HepG2 (cell line): ENCODE results near the gene FIBP. TPM values are rescaled to one million over a fixed set of nuclear protein-coding genes. Genes with fewer than 3 reads are reported as not detected.
A peak's percentile ranks its signal among the peaks of the same experiment; 100 is the strongest.

Experiments
- CHCHD3 ChIP-seq: sonication (generic); formaldehyde crosslinking; IDR thresholded peaks from 2 replicates; pipeline ENCODE4 v1.8.0; 2022; ENCODE audit warnings: mild to moderate bottlenecking, missing genetic modification reagents, moderate library complexity
- EZH2 ChIP-seq: conservative IDR thresholded peaks from 2 replicates; pipeline ENCODE4 v1.6.1; 2012; ENCODE audit warnings: mild to moderate bottlenecking, low read depth, low read length, moderate library complexity
- FOXK2 ChIP-seq: fragments of 450-650 bp; IDR thresholded peaks from 2 replicates; pipeline ENCODE4 v1.6.1; 2016
- GMEB2 ChIP-seq: IDR thresholded peaks from 2 replicates; pipeline ENCODE4 v1.6.1; 2016; ENCODE audit warnings: missing biosample characterization, missing genetic modification reagents, low read depth
- HDAC6 ChIP-seq: fragments of 200-600 bp; sonication (generic); IDR thresholded peaks from 2 replicates; pipeline ENCODE4 v1.7.0; 2017; ENCODE audit warnings: mild to moderate bottlenecking, antibody characterized with exemption, low read length, low read depth
- NFIC ChIP-seq: IDR thresholded peaks from 2 replicates; pipeline ENCODE4 v1.6.1; 2012; ENCODE audit warnings: mild to moderate bottlenecking, low read length, inconsistent platforms
- POGK ChIP-seq: sonication (generic); formaldehyde crosslinking; conservative IDR thresholded peaks from 2 replicates; pipeline ENCODE4 v1.8.0; 2022; ENCODE audit warnings: mild to moderate bottlenecking, moderate library complexity, missing genetic modification reagents
- PRPF4 ChIP-seq: fragments of 200-400 bp; formaldehyde crosslinking; IDR thresholded peaks from 2 replicates; pipeline ENCODE4 v1.6.1; 2016; ENCODE audit warnings: low read length, low read depth; ENCODE audit not compliant: poor library complexity, severe bottlenecking
- TFE3 ChIP-seq: IDR thresholded peaks from 2 replicates; pipeline ENCODE4 v1.6.1; 2016
- THAP7 ChIP-seq: sonication (generic); formaldehyde crosslinking; IDR thresholded peaks from 2 replicates; pipeline ENCODE4 v1.8.1; 2023; ENCODE audit warnings: mild to moderate bottlenecking, missing genetic modification reagents
- ZBED4 ChIP-seq: sonication (generic); formaldehyde crosslinking; IDR thresholded peaks from 2 replicates; pipeline ENCODE4 v1.4.0; 2020; ENCODE audit warnings: missing genetic modification reagents, borderline replicate concordance
- ZNF224 ChIP-seq: sonication (generic); formaldehyde crosslinking; IDR thresholded peaks from 2 replicates; pipeline ENCODE4 v1.5.0; 2020; ENCODE audit warnings: mild to moderate bottlenecking, missing genetic modification reagents
- ZNF251 ChIP-seq: sonication (generic); formaldehyde crosslinking; IDR thresholded peaks from 2 replicates; pipeline ENCODE4 v1.9.0; 2021; ENCODE audit warnings: mild to moderate bottlenecking, missing genetic modification reagents
- ZNF274 ChIP-seq: sonication (generic); formaldehyde crosslinking; IDR thresholded peaks from 2 replicates; pipeline ENCODE4 v1.5.1; 2020; ENCODE audit warnings: mild to moderate bottlenecking, missing genetic modification reagents
- ZNF577 ChIP-seq: sonication (generic); formaldehyde crosslinking; IDR thresholded peaks from 2 replicates; pipeline ENCODE4 v1.4.0; 2020; ENCODE audit warnings: mild to moderate bottlenecking, low read depth, missing genetic modification reagents, borderline replicate concordance
- ZNF800 ChIP-seq: sonication (generic); formaldehyde crosslinking; IDR thresholded peaks from 2 replicates; pipeline ENCODE4 v1.4.0; 2020; ENCODE audit warnings: missing genetic modification reagents
- polyA plus RNA-seq, 8 experiments: library from polyadenylated mRNA; depleted of rRNA in 3 of 8; stranded (reverse) in 7 of 8; unstranded in 1 of 8; fragments of >200 nt; fragmentation: Illumina TruSeq in 4 of 8; extraction: Trizol in 4 of 8; gene quantifications; 2 replicates each; pipeline versions ENCODE4 v1.2.1 to v1.2.3, GENCODE V29; 2011 to 2016; ENCODE audit warnings: low read depth in 4 of 8, missing spikeins in 1 of 8, mixed read lengths in 1 of 8; ENCODE audit not compliant: insufficient read depth in 1 of 8
- total RNA-seq, 5 experiments: library from RNA; depleted of rRNA; stranded (reverse); fragments of >200 nt; fragmentation: Illumina TruSeq; extraction: Trizol; gene quantifications; 2 replicates each; pipeline ENCODE4 v1.2.3, GENCODE V29; 2016; ENCODE audit warnings: low read depth in 1 of 5

Gene FIBP
- total and polyA plus RNA-seq, 2 of the 13 experiments (the other 11 are each of a cell fraction or from before 2014, with no cell fraction given): 42.9 to 62.1 TPM

- peak; percentile 59; the same call in 1 of the 2 replicates for TF ChIP-seq TFE3 (CRISPR knock-in tag)
- peak; percentile 29; the same call in 1 of the 2 replicates for TF ChIP-seq POGK (CRISPR knock-in tag)
- TF ChIP-seq HDAC6: no peak
- TF ChIP-seq GMEB2: peak; percentile 68; the same call in 1 of the 2 replicates
- TF ChIP-seq ZNF274: peak; percentile 56; the same call in 1 of the 2 replicates
- TF ChIP-seq PRPF4: no peak
- no peak for TF ChIP-seq NFIC
- TF ChIP-seq THAP7 (CRISPR knock-in tag): no peak
- peak; percentile 26; the same call in 1 of the 2 replicates for TF ChIP-seq ZNF800 (CRISPR knock-in tag)
- TF ChIP-seq EZH2: no peak
- peak; percentile 93 for TF ChIP-seq ZBED4 (CRISPR knock-in tag)
- TF ChIP-seq FOXK2: no peak
- TF ChIP-seq CHCHD3 (CRISPR knock-in tag): no peak
- 0 out of 2 replicates have a peak, but pooled peaks have one; percentile 46 for TF ChIP-seq ZNF224 (CRISPR knock-in tag)
- TF ChIP-seq ZNF577 (CRISPR knock-in tag): no peak
- TF ChIP-seq ZNF251 (CRISPR knock-in tag): no peak
These were observed 30.2 kb downstream of the FIBP start, which contains the start of gene CFL1 (continued) for GRCh38 chr11:65857853-65858680.
